ENCODE data around the gene MAPK10.

MAPK10 gene

GRCh38 chr4:86313656-86314055 is 46.2 kb downstream of the MAPK10 start:
- no peaks in the 10 kb centered on the region for H3K79me2 ChIP-seq (ENCODE audit: low read length)

GRCh38 chr4:86307432-86307831 is 52.4 kb downstream of the MAPK10 start:
- Histone ChIP-seq H3K9ac (ENCODE audit: low read length) (no peak overlapping the region), H3K4me3 (ENCODE audit: low read length) (peak overlapping the region; percentile 38), H3K36me3 (replicated peaks; ENCODE audit: low read depth, low read length) (no peaks in the 10 kb centered on the region), H4K20me1 (ENCODE audit: insufficient read depth, low read length) (no peaks in the 10 kb centered on the region), H3K4me2 (ENCODE audit: low read length) (peak overlapping the region; percentile 72), H2AFZ (ENCODE audit: low read depth, low read length) (no peak overlapping the region), H3K27ac (ENCODE audit: low read length) (peak overlapping the region; percentile 66), H3K9me3 (ENCODE audit: insufficient read depth, low read length) (peaks cover 15% of the 10 kb centered on the region), H3K4me1 (ENCODE audit: low read length) (peaks cover 23% of the 10 kb centered on the region), H3K79me2 (ENCODE audit: low read length) (no peaks in the 10 kb centered on the region), H3K27me3 (ENCODE audit: low read depth, low read length) (no peaks in the 10 kb centered on the region)
- no peak for TF ChIP-seq EZH2phosphoT487 (IDR thresholded peaks at IDR 0.05; ENCODE audit: low read depth)
- TF ChIP-seq, protein P1, sequence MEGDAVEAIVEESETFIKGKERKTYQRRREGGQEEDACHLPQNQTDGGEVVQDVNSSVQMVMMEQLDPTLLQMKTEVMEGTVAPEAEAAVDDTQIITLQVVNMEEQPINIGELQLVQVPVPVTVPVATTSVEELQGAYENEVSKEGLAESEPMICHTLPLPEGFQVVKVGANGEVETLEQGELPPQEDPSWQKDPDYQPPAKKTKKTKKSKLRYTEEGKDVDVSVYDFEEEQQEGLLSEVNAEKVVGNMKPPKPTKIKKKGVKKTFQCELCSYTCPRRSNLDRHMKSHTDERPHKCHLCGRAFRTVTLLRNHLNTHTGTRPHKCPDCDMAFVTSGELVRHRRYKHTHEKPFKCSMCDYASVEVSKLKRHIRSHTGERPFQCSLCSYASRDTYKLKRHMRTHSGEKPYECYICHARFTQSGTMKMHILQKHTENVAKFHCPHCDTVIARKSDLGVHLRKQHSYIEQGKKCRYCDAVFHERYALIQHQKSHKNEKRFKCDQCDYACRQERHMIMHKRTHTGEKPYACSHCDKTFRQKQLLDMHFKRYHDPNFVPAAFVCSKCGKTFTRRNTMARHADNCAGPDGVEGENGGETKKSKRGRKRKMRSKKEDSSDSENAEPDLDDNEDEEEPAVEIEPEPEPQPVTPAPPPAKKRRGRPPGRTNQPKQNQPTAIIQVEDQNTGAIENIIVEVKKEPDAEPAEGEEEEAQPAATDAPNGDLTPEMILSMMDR (IDR thresholded peaks at IDR 0.05; ENCODE audit: low read depth, low read length) = no peak

More at GRCh38 chr4:86313656-86314055, 46.2 kb downstream of the MAPK10 start:
- Histone ChIP-seq H3K9ac (ENCODE audit: low read length) (no peak overlapping the region), H3K36me3 (replicated peaks; ENCODE audit: low read depth, low read length) (no peaks in the 10 kb centered on the region), H4K20me1 (ENCODE audit: insufficient read depth, low read length) (no peaks in the 10 kb centered on the region), H3K4me2 (ENCODE audit: low read length) (no peak overlapping the region), H3K4me1 (ENCODE audit: low read length) (no peaks in the 10 kb centered on the region), H3K27ac (ENCODE audit: low read length) (no peak overlapping the region), H2AFZ (ENCODE audit: low read depth, low read length) (no peak overlapping the region), H3K9me3 (ENCODE audit: insufficient read depth, low read length) (no peaks in the 10 kb centered on the region), H3K4me3 (ENCODE audit: low read length) (no peak overlapping the region), H3K27me3 (ENCODE audit: low read depth, low read length) (no peaks in the 10 kb centered on the region)
- no peak for TF ChIP-seq EZH2phosphoT487 (IDR thresholded peaks at IDR 0.05; ENCODE audit: low read depth)
- TF ChIP-seq, protein P1 (IDR thresholded peaks at IDR 0.05; ENCODE audit: low read depth, low read length) = no peak

GRCh38 chr4:86306816-86307215 is 53.0 kb downstream of the MAPK10 start:
- no peak for TF ChIP-seq EZH2phosphoT487 (IDR thresholded peaks at IDR 0.05; ENCODE audit: low read depth)
- TF ChIP-seq, protein P1 (IDR thresholded peaks at IDR 0.05; ENCODE audit: low read depth, low read length) = no peak
- no peaks in the 10 kb centered on the region for H4K20me1 ChIP-seq (ENCODE audit: insufficient read depth, low read length)
- peak overlapping the region; percentile 66 for H3K27ac ChIP-seq (ENCODE audit: low read length)
- H3K4me3 ChIP-seq (ENCODE audit: low read length) = peak overlapping the region; percentile 38
- H3K79me2 ChIP-seq (ENCODE audit: low read length) = no peaks in the 10 kb centered on the region
- H2AFZ ChIP-seq (ENCODE audit: low read depth, low read length) = no peak overlapping the region
- peaks cover 17% of the 10 kb centered on the region for H3K9me3 ChIP-seq (ENCODE audit: insufficient read depth, low read length)
- peaks cover 23% of the 10 kb centered on the region for H3K4me1 ChIP-seq (ENCODE audit: low read length)
- H3K36me3 ChIP-seq (replicated peaks; ENCODE audit: low read depth, low read length) = no peaks in the 10 kb centered on the region
- no peaks in the 10 kb centered on the region for H3K27me3 ChIP-seq (ENCODE audit: low read depth, low read length)
- no peak overlapping the region for H3K9ac ChIP-seq (ENCODE audit: low read length)
- H3K4me2 ChIP-seq (ENCODE audit: low read length) = peak overlapping the region; percentile 72

DNA sequence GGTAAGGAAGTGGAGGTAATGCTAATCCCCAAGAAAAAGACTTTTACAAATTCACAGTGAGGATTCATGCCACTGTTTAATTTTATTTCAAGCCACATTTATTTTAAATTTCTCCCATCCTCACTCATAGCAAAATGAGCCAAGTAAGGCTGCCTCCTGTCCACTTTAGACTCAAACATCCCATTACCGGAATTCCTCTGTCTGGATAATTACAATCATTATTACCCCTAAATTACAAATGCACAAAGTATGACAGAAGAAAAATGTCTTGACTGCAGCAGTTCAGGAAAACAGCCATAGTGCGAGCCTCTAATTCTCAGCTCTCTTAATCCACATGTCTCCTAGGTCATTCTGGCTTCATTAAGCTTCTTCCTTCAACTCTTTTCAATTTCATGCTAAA is 57.0 kb downstream of the MAPK10 start:
- Histone ChIP-seq H4K20me1 (ENCODE audit: insufficient read depth, low read length) (no peaks in the 10 kb centered on the region), H3K27ac (ENCODE audit: low read length) (no peak overlapping the region), H3K27me3 (ENCODE audit: low read depth, low read length) (no peaks in the 10 kb centered on the region), H3K36me3 (replicated peaks; ENCODE audit: low read depth, low read length) (no peaks in the 10 kb centered on the region), H3K9ac (ENCODE audit: low read length) (no peak overlapping the region), H3K4me1 (ENCODE audit: low read length) (peaks cover 19% of the 10 kb centered on the region), H3K79me2 (ENCODE audit: low read length) (no peaks in the 10 kb centered on the region), H3K4me2 (ENCODE audit: low read length) (no peak overlapping the region), H3K9me3 (ENCODE audit: insufficient read depth, low read length) (peaks cover 21% of the 10 kb centered on the region), H2AFZ (ENCODE audit: low read depth, low read length) (no peak overlapping the region), H3K4me3 (ENCODE audit: low read length) (no peak overlapping the region)
- TF ChIP-seq, protein P1 (IDR thresholded peaks at IDR 0.05; ENCODE audit: low read depth, low read length) = no peak
- TF ChIP-seq EZH2phosphoT487 (IDR thresholded peaks at IDR 0.05; ENCODE audit: low read depth) = no peak
